ENCODE data around the gene M1AP. TPM values are rescaled to one million over a fixed set of nuclear protein-coding genes. Genes with fewer than 3 reads are reported as not detected.

M1AP gene
- total and polyA plus RNA-seq, 2 of the 4 experiments (the other 2 are of a cell fraction): 0.03 TPM; not detected in 1

DNA sequence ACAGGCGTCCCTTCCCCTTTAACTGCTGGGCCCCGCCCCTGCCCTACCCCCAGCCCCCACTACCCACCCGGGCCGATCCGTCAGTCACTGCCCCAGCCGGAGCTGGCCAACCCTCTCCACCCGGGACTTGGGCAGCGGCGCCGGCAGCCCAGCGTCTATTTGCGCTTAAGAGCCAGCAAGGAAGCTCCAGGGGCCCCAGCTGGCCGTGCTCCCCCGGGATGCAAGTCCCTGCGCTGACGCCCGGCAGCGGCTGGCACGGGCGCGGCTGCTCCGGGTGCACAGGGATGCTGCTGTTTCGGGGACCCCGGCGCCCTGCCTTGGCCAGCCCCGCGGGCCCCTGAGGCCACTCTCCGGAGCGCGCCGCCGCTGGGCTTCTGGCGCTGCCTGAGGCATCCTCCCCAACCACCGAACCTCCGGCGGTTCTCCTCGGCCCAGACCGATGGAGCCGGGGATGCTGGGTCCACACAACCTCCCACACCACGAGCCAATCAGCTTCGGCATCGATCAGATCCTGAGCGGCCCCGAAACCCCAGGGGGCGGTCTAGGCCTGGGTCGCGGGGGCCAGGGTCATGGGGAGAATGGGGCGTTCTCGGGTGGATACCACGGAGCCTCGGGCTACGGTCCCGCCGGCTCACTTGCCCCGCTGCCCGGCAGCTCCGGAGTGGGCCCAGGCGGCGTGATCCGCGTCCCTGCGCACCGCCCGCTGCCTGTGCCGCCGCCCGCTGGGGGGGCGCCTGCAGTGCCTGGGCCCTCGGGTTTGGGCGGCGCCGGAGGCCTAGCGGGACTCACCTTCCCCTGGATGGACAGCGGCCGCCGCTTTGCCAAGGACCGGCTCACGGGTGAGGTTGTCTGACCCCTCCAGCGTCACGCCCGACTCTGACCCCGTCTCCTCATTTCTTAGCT lies 133.5 kb downstream of the M1AP start, which contains the start of gene TLX2 (continued):
- no peak for TF ChIP-seq USF2 (IDR thresholded peaks at IDR 0.05; ENCODE audit: low read depth, low read length)

- H3K14ac ChIP-seq (replicated peaks; ENCODE audit: low read depth, low read length): no peak overlapping the region
- ChIA-PET POLR2A (ENCODE audit: unreplicated experiment) (no interaction called here), CTCF (no interaction called here)
- H3K4ac ChIP-seq (ENCODE audit: low read depth, low read length): no peak overlapping the region
- H2BK15ac ChIP-seq (ENCODE audit: low read depth, low read length): no peak overlapping the region
- H2AK5ac ChIP-seq (ENCODE audit: low read depth, low read length): peak overlapping the region; percentile 10; the same call in 1 of the 2 replicates
- dilution Hi-C loops (cut with HindIII; ENCODE audit: low sequenced_read_pairs, unreplicated experiment) (no loop called here), in situ Hi-C loops (cut with MboI; ENCODE audit: low sequenced_read_pairs) (no loop called here), intact Hi-C loops (cut with micrococcal nuclease) (no loop called here)
- no peaks in the 10 kb centered on the region for H3K9me1 ChIP-seq (ENCODE audit: insufficient read depth, low read length)
- ATAC-seq (ENCODE audit: low read depth): peak; percentile 9; the same call in 1 of the 2 replicates
- no peak overlapping the region for H2BK120ac ChIP-seq (ENCODE audit: low read depth, low read length)
- peaks cover 78% of the 10 kb centered on the region for H3K27me3 ChIP-seq (ENCODE audit: control insufficient read depth, insufficient read depth, low read length)
- H3K23ac ChIP-seq (ENCODE audit: low read depth, low read length): peak overlapping the region; percentile 63; the same call in 1 of the 2 replicates
- H3K18ac ChIP-seq (ENCODE audit: low read depth, low read length): no peak overlapping the region
- H3K4me2 ChIP-seq (ENCODE audit: low read depth, low read length): no peak overlapping the region
- H3K4me3 ChIP-seq (ENCODE audit: insufficient read depth, low read depth, low read length): no peak overlapping the region
- no TSS peak for BruUV-seq (replicated peaks)
- H3K79me1 ChIP-seq (ENCODE audit: low read depth in 1 of 2, low read length in 2 of 2): no peaks in the 10 kb centered on the region
- H4K20me1 ChIP-seq (ENCODE audit: insufficient read depth, low read length): 0 out of 2 replicates have a peak, but pooled peaks cover 5% of the 10 kb centered on the region
- no peak for DNase-seq
- H2BK5ac ChIP-seq (ENCODE audit: low read depth, low read length, poor library complexity, severe bottlenecking): no peak overlapping the region
- no peaks in the 10 kb centered on the region for H3K36me3 ChIP-seq (ENCODE audit: control insufficient read depth, insufficient read depth, low read length)
- H2BK20ac ChIP-seq (ENCODE audit: low read depth, low read length): no peak overlapping the region
- H3K27ac ChIP-seq (ENCODE audit: insufficient read depth, low read length): no peak overlapping the region
- H2AFZ ChIP-seq (replicated peaks; ENCODE audit: low read length, poor library complexity): peak overlapping the region; percentile 70
- no peak overlapping the region for H3K56ac ChIP-seq (ENCODE audit: extremely low read depth, insufficient read depth, low read length)
- no peak overlapping the region for H2AK9ac ChIP-seq (replicated peaks; ENCODE audit: low read depth, low read length, poor library complexity)
- H3K4me1 ChIP-seq (ENCODE audit: control insufficient read depth, insufficient read depth, low read length): no peaks in the 10 kb centered on the region
- no peak overlapping the region for H4K5ac ChIP-seq (ENCODE audit: low read depth, low read length)
- no peak overlapping the region for H4K91ac ChIP-seq (ENCODE audit: insufficient read depth, low read depth, low read length)
- H3K9ac ChIP-seq (ENCODE audit: low read depth, low read length): no peak overlapping the region
- no peak overlapping the region for H4K8ac ChIP-seq (ENCODE audit: low read depth in 2 of 2, low read length in 2 of 2)
- H3K9me3 ChIP-seq (ENCODE audit: control insufficient read depth, insufficient read depth, low read length): peaks cover 20% of the 10 kb centered on the region
- 2% methylated on average over 17 of the region's 52 CpGs; no CpG with 5 or more reads in 1 of the 2 experiments for WGBS, 2 experiments (ENCODE audit: extremely low coverage in 2 of 2, insufficient read length in 1 of 2)
- TF ChIP-seq SMC3 (IDR thresholded peaks at IDR 0.05; ENCODE audit: low read depth, low read length) (no peak), CEBPB (IDR thresholded peaks at IDR 0.05; ENCODE audit: low read depth, low read length) (no peak), MXI1 (IDR thresholded peaks at IDR 0.05; ENCODE audit: borderline replicate concordance, low read depth, low read length) (no peak), NFE2L2 (IDR thresholded peaks at IDR 0.05; ENCODE audit: low read depth, low read length) (no peak), MAZ (IDR thresholded peaks at IDR 0.05; ENCODE audit: borderline replicate concordance, low read depth, low read length) (no peak), RCOR1 (IDR thresholded peaks at IDR 0.05; ENCODE audit: insufficient replicate concordance, low read length) (no peak), RFX5 (IDR thresholded peaks at IDR 0.05; ENCODE audit: low read depth, low read length) (no peak), BHLHE40 (IDR thresholded peaks at IDR 0.05; ENCODE audit: low read depth, low read length) (no peak)
- TF ChIP-seq, protein P1, sequence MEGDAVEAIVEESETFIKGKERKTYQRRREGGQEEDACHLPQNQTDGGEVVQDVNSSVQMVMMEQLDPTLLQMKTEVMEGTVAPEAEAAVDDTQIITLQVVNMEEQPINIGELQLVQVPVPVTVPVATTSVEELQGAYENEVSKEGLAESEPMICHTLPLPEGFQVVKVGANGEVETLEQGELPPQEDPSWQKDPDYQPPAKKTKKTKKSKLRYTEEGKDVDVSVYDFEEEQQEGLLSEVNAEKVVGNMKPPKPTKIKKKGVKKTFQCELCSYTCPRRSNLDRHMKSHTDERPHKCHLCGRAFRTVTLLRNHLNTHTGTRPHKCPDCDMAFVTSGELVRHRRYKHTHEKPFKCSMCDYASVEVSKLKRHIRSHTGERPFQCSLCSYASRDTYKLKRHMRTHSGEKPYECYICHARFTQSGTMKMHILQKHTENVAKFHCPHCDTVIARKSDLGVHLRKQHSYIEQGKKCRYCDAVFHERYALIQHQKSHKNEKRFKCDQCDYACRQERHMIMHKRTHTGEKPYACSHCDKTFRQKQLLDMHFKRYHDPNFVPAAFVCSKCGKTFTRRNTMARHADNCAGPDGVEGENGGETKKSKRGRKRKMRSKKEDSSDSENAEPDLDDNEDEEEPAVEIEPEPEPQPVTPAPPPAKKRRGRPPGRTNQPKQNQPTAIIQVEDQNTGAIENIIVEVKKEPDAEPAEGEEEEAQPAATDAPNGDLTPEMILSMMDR (conservative IDR thresholded peaks at IDR 0.05; ENCODE audit: low read depth, low read length): no peak
Measured at GRCh38 chr2:74513605-74514367, 134.3 kb downstream of the M1AP start.
